Measurements from ENCODE around the gene EGFL7.
"Not testable (repeated sequence)": the region's sequence is repeated elsewhere in the genome, so short reads cannot be mapped to it uniquely, and the experiment has no call there.

EGFL7 gene

DNA sequence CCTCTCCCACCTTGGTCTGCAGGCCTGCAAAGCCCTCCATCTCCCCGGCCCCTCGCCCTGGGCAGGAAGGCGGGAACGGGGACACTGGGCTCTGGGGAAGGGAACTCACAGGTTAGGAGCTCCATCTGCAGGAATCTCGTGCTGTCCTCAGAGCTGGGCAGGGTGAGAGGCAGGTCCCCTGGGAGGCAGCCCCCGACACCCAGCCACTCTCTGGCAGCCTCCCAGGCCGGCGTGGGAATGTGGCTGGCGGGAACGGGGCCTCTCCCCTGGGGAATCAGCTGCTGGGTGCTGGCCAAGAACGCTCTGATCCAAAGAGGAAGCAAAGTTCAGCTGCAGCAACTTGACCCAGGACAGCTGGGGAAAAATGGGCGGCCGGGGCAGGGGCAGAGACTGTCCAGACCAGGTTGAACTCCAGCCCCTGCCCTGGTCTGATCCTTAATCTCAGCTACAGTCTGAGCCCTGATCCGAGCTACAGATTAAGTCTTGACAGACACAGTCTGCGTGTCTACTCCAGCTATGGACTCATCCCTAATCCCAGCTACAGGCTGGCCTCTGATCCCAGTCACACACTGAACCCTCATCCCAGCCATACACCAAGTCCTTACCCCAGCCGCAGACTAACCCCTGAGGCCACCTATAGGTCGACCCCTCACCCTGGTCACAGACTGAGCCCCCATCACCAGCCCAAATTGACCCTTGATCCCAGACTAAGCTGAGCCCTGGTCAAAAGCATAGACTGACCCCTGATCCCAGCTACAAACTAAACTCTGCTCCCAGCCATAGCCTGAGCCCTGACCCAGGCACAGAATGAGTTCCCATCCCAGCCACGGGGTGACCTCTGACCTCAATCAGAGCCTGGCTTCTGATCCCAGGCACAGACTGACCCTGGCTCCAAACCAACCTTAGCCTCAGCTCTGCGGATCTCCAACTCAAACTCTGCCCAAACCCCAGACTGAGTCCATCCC, 37.3 kb upstream of the EGFL7 start:
- DNase-seq: peak; percentile 31

DNA sequence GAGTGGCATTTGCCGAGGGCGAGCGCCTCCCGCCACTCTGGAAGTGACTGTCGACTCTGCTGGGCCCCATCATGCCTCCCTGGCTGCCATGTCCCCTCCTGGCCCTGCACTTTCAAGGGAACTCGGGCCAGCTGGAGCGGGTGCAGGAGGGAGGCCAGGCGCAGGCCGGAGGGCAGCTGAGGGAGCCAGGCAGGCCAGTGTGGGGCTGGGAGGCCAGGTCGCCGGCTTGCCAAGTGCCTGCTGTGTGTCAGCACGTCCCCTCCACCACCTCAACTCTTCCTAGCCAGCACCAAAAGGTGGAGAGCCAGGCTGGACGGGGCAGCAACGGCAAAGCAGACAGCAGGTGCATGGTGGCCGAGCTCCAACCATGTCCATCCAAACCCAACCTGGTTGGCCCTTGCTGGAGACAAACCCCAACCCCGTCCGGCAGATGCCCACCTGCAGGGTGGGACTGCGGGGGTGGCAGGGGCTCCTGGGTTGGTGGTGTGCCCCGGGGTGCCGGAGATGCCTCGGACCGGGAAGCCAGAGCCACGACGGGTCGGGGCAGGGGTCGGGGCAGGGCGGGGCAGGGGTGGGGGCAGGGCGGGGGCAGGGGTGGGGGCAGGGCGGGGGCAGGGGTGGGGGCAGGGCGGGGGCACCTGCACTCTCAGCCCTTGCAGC, 36.5 kb upstream of the EGFL7 start:
- no peak for DNase-seq

DNA sequence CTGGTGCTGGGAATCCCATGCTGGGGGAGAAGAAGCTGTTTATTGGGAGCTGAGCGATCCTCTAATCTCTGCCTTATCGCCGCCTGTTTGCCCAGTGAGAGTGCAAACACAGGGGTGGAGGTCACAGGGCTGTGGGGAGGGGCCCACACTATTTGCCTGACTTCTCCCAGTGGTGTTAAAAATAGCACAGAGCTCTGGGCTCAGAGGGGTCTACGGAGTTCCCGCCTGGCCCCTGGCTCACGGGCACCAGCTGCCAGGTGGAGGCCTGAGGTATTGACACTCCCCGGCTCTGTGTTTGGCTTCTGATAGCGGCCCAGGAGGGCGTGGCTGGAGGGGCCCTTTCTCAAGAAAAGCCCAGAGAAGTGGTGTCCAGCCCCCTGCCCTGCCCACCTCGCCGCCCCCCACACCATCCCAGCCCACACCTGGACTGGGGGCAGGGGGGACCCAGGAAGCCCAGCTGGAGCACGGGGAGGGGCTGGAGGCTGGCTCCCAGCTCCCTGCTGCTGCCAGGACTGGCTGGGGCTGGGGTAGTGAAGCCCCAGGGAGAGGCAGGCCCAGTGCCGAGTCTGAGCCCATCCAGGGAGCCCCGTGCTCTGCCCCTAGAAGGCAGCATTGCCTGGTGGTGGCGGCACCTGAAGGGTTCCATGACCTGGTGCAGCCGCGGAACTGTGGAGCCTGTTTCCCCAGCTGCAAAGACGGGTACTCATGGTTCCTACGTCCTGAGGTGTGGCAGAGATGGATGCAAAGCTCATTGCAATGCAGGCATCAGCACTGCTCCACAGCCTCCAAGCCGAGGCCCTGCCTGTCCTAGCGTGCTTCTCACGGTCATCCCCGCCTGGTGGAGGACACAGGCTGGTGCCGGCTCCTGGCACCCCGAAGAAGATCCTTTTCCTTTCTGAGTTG, 35.7 kb upstream of the EGFL7 start:
- DNase-seq: no peak

DNA sequence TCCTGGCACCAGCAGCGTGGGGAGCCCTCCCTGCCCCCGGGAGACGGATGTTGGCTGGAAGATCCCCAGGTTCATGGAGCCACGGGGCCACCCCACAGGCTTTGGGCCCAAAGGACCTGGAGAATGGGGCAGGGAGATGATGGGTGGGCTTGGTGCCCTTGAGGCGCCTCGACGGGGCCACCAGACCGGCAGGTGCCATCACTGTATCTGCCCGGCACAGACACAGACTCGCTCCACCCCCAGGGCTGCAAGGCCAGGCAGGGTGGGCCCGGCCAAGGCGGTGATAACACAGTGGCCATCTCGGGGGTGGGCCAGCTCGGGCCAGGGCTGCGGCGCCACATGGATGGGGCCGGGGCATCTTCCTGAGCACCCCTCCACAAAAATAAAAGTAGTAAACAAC, 35.0 kb upstream of the EGFL7 start:
- no peak for DNase-seq

DNA sequence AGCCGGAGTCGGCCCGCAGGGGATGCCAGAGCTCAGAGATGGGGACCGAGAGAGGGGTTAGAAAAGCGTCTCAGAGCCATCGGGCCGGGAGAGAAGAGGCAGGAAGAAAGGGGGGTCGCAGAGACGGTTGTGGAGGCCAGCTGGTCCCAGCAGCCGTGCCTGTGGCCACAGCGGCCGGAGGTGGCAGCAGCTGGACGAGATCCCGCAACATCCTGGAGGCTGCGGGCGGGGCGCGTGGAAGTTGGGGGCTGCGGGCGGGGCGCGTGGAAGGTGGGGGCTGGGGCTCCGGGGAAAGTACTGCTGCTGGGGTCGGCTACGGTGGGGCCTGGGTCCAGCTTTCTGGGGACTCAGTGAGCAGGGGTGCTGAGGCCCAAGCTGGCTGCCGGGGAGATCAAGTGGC, 34.4 kb upstream of the EGFL7 start:
- no peak for DNase-seq

DNA sequence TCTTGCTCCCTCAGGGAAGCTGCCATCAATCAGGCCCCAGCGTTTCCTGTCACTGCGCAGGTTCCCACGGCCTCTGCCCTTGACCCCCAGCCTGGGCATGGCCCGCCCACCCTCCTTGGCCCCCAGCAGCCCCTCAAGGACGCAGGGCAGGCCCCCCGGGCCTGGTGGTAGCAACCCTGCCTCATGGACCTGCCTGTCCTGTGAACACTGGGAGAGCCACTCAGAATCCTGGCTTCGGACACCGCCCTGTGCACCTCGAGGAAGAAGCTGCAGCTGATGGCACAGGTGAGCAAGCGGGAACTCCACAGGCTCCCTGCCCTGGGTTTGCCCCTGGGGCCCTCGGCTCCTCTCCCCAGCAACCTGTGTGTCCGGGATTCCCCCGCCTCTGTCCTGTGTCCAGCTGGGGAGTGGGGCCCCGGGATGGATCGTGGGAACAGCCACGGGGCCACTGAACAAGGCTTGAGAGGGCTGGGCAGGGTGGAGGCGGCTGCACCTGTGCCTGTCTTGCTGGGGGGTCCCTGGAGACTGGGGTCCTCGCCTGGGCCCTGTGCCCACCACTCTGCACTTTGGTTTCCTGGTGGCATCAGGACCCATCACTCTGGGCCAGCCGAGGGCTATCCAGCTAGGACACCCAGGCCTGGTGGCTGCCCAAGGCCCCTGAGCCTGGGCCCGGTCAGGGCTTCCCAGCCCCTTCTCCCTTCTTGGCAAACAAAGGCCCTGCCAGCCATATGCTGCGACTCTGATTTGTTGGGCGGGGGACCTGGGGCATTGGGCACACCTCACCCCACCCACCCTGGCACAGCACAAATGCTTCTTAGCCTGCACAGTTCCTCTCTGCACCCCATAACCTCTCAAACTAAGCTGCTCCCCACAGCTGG, 33.5 kb upstream of the EGFL7 start:
- DNase-seq: no peak

DNA sequence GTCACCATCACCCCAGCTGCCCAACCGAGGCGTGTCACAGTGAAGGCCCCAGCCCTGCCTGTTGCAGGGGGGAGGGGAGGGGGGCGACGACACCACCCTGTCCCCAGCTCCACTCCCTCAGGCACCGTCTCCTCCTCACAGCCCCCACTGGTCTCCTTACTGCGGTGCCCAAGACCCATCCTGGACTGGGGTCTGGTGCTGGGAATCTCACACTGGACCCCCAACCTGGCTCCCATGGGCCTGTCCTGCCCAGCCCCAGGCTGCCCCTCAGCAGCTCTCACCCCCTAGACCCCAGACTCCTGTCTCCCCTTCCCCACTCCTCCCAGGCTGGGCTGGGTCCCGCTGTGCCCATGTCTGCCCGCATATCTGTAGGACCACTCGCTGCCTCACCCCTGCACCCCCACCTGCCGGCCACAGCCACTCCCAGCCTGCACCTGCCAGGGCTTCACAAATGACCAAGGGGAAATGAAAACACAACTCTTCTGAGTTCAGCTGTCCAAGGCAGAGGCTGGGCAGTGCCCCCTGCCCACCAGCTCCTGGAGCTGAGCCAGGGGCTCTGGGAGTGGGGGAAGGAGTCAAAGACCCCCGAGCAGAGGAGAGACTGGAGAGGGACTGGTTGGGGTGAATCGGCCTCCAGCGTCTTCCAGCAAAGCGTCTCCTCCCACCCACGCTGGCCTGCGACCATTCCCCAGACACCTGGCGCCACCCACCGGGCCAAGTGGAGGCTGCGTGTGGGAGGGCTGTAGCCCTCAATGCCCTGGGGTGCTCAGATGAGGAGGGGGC, 32.6 kb upstream of the EGFL7 start:
- peak; percentile 69 for DNase-seq

DNA sequence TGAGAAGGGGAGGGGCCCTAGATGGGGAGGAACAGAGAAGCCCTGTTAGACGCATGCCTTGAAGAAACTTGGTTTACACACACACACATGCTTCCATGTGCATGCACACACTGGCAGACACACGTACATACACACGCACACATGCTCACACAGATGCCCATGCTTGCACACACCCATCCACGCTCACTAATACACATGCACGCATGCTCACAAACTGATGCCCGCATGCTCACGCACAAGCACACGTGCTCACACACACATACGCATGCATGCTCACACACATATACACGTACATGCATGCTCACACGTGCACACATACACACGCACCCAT, 32.1 kb upstream of the EGFL7 start:
- no peak for DNase-seq

DNA sequence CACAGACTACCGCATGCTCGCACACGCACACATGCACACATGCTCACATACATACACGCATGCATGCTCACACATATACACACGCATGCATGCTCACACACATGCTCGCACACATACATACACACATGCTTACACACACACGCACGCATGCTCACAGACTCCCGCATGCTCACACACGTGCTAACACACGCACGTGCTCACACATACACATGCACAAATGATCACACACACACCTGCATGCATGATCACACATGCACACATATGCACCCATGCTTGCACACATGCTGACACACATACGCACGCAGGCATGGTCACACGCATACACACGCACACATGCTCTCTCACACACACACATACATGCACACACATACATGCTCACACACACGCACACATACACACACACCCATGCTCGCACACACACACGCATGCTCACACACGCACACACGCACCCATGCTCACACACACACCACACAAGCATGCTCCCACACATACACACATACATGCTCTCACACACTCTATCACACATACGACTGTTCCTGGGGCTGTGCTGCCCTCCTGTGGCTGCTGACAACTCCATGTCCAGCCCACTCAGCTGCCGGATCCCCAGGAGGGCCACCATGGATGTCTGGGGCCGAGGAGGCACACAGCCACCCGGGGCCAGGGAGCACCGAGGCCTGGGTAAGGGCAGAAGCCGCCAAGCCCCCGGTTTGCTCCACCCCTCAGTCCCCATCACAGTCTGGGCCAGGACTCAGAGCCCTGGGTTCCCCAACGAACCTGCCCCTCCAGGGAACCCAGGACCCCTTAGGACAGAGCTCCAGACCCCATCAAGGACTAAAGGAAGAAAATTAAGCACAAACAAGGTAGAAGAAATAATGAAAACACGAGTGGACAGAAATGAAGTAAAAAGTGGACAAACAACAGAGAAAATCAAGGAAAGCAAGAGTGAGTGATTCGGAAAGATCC, 31.4 kb upstream of the EGFL7 start:
- DNase-seq: peak; percentile 64

DNA sequence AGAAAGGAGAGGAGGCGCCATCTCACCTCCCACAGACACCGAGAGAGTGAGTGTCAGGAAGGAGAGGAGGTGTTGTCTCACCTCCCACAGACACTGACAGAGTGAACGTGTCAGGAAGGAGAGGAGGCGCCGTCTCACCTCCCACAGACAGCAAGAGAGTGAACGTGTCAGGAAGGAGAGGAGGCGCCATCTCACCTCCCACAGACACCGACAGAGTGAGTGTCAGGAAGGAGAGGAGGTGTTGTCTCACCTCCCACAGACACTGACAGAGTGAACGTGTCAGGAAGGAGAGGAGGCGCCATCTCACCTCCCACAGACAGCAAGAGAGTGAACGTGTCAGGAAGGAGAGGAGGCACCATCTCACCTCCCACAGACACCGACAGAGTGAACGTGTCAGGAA, 30.6 kb upstream of the EGFL7 start:
- DNase-seq: not testable (repeated sequence)

DNA sequence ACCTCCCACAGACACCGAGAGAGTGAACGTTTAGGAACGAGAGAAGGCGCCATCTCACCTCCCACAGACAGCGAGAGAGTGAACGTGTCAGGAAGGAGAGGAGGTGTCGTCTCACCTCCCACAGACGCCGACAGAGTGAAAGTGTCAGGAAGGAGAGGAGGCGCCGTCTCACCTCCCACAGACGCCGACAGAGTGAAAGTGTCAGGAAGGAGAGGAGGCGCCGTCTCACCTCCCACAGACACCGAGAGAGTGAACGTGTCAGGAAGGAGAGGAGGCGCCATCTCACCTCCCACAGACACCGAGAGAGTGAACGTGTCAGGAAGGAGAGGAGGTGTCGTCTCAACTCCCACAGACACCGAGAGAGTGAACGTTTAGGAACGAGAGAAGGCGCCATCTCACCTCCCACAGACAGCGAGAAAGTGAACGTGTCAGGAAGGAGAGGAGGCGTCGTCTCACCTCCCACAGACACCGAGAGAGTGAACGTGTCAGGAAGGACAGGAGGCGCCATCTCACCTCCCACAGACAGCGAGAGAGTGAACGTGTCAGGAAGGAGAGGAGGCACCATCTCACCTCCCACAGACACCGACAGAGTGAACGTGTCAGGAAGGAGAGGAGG, 30.1 kb upstream of the EGFL7 start:
- not testable (repeated sequence) for DNase-seq

DNA sequence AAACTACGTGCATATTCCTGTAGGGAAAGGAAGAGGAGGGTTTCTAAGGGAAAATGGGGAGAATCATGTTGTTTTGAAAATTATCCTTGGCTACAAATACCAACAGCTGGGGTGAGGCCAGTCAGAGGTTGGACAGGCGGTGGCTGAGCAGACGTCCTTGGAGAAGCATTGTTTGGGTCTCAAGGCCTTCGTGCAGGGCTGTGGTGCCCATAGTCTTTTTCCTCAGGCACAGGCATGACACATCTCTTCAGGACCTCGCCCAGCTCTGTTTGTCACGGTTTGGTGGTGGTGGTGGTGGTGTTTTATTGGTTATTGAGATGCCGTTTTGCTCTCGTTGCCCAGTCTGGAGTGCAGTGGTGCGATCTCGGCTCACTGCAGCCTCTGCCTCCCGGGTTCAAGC, 27.8 kb upstream of the EGFL7 start:
- DNase-seq: no peak

DNA sequence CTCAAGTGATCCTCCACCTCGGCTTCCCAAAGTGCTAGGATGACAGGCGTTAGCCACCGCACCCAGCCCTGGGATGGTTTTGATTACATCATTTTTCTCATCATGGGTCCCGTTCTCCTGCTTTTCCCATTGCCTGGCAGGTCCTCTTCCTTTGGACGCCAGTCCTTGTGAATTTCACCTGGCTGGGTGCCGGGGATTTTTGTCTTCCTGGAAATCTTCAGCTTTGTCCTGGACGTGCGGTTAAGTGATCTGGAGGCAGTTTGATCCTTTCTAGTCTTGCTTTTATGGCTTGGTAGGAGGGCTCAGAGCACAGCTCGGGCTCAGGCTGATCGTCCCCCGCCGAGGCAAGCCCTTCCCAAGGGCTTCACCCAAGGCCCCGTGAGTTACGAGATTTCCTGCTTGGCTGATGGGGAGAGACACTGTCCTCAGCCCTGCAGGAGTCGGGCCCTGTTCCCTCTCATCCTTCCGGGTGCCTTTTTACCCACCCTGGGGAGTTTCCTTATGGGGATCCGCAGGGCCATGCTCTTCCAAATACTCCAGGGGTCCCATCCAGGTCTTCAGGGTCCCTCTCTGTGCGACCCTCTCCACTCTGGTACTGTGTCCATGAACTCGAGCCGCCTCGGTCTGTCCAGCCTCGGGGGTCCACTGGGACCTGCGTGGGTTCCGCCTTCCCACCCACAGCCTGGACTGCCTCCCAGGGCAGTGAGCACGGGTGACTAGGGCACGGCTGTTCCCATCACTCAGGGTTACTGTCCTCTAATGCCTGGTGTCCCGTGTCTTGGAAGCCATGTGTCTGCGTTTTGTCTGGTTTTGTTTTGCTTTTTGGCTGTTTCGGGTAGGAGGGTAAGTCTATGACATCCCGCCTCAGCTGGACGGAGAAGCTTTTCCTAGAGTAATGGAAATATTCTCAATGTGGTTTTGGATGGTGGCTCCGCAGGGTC, 22.3 kb upstream of the EGFL7 start:
- DNase-seq: no peak

DNA sequence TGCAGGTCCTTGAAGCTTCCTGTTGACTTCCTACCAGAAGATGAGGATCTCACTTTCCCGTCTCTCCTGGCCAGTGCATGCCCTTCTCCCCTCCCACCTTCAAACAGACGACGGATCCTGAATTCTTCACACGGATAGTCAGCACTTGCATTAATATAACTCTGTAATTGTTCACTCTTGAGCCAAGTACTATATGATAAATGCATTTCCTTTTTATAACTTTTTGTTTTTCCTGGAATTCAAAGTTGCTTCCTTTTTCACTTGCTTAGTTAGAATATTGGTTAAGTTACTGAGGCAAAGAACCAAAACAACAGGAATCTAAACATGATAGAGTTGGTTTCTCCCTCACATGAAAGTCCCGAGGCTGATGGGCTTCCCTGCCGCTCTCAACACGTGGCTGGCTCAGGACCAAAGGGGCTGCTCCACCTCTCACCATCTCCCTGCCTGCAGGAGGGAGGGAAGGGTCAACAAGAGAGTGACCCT, 20.2 kb upstream of the EGFL7 start:
- no peak for DNase-seq

DNA sequence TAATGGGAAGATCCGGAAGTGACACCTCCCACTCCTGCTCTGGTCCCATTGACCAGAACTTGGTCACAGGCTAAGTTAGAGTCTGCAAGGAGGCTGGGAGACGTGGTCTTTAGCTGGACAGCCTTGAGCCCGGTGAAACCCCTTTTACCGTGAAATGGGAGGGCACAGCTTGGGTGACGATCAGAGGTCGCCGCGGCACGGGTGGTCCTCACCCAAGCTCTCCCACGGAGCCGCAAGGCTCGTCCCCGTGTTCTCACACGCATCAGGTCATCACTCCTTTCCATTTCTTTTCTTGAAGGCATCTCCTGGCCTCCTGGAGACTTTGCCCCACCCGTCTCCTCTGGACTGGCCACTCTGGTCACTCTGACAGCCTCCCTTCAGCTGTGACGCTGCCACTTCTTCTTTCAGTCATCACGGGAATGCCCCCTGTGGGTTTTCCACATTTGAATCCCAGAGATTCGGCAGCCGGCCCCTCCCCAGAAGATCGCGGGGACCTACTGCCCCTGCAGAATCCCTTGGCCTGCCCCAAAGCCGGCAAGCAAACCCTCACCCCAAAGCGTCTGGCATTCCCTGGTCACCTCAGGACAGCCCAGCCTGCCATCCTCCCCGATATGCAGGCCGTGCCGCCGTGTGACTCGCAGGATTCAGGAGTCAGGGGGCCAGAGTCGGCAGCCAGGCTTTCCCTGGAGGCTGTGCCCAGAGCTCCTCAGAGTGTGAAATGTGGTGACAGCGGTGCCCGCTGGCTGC, 18.9 kb upstream of the EGFL7 start:
- DNase-seq: no peak

DNA sequence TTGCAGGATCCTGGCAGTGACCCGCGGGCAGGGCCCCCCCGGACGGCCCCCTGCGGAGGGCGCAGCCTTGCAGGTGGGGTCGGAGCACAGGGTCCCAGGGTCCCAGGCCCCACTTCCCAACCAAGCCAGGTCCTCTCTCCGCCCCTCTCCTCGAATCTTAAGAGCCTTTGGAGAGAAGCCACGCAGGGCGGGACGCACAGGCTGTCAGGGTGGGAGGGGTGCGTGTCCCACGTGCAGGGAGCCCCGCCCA, 18.4 kb upstream of the EGFL7 start:
- peak; percentile 55 for DNase-seq

DNA sequence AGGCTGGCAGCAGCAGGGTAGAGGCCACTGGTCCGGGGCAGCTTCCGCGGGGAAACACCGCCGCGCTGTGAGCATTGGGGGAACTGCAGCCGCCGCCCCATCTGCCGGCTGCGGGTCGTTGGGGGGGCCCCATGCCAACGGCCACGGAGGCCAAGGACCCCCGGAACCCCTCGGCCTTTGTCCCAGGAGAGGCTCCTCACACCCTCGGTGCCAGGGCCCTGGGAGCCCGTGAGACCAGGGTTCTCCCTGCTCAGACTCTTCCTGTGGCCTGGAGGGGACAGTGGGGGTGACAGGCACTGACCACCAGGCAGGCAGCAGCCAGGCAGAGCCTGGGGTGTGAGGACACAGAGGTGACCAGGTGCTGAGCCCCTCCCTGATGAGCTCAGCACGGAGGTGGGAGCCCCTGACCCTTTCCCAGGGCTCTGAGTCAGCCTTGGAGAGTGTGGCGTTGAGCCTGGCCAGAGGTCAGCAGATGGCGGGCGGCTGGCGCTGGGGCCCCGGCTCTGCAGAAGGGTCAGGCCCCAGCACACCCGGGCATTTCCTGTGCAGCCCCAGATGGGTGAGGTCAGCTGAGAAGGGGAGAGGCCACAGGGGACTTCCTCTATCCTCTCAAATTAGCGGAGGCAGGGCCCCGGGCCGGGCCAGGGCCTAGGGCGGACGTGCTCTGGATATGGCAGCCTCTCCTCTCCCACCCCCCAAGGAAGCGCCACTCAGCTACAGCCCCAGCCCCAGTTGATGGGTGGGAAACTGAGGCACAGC, 17.9 kb upstream of the EGFL7 start:
- DNase-seq: no peak
